ENCODE data around the gene ARHGAP4.

Gene ARHGAP4

GRCh38 chrX:153968754-153969124 is 42.7 kb upstream of the ARHGAP4 start:
- Histone ChIP-seq H3K4me3 (ENCODE audit: low read depth, low read length) (peak overlapping the region; percentile 93), H3K27me3 (no peaks in the 10 kb centered on the region), H3K9me3 (no peaks in the 10 kb centered on the region), H3K36me3 (peaks cover 44% of the 10 kb centered on the region), H3K4me1 (peaks cover 3% of the 10 kb centered on the region)
- DNase-seq, result peak; percentile 55
- TF ChIP-seq CTCF (IDR thresholded peaks at IDR 0.05; ENCODE audit: low read depth, low read length), result 0 out of 2 replicates have a peak, but pooled peaks have one; percentile 10

GRCh38 chrX:153968255-153968654 is 42.2 kb upstream of the ARHGAP4 start:
- Histone ChIP-seq H3K9me3 (no peaks in the 10 kb centered on the region), H3K4me1 (peaks cover 3% of the 10 kb centered on the region; the same call in 1 of the 2 replicates), H3K36me3 (peaks cover 49% of the 10 kb centered on the region), H3K27me3 (no peaks in the 10 kb centered on the region), H3K4me3 (ENCODE audit: low read depth, low read length) (peak overlapping the region; percentile 93)
- no peak for TF ChIP-seq CTCF (IDR thresholded peaks at IDR 0.05; ENCODE audit: low read depth, low read length)
- DNase-seq, result peak; percentile 0

- Histone ChIP-seq H3K9me3 (no peaks in the 10 kb centered on the region), H3K4me3 (ENCODE audit: low read depth, low read length) (no peak overlapping the region), H3K27me3 (no peaks in the 10 kb centered on the region), H3K4me1 (peaks cover 3% of the 10 kb centered on the region; the same call in 1 of the 2 replicates), H3K36me3 (peaks cover 54% of the 10 kb centered on the region)
- no peak for TF ChIP-seq CTCF (IDR thresholded peaks at IDR 0.05; ENCODE audit: low read depth, low read length)
- DNase-seq, result peak; percentile 3
These were observed 41.6 kb upstream of the ARHGAP4 start for GRCh38 chrX:153967536-153968224.

GRCh38 chrX:153966841-153967535 is 40.9 kb upstream of the ARHGAP4 start:
- peak; percentile 5 for DNase-seq
- Histone ChIP-seq H3K9me3 (no peaks in the 10 kb centered on the region), H3K36me3 (peaks cover 61% of the 10 kb centered on the region), H3K27me3 (no peaks in the 10 kb centered on the region), H3K4me1 (peaks cover 3% of the 10 kb centered on the region; the same call in 1 of the 2 replicates), H3K4me3 (ENCODE audit: low read depth, low read length) (no peak overlapping the region)
- no peak for TF ChIP-seq CTCF (IDR thresholded peaks at IDR 0.05; ENCODE audit: low read depth, low read length)

- DNase-seq, result no peak
- Histone ChIP-seq H3K4me3 (ENCODE audit: low read depth, low read length) (no peak overlapping the region), H3K9me3 (no peaks in the 10 kb centered on the region), H3K27me3 (no peaks in the 10 kb centered on the region), H3K36me3 (peaks cover 65% of the 10 kb centered on the region), H3K4me1 (peaks cover 3% of the 10 kb centered on the region; the same call in 1 of the 2 replicates)
- no peak for TF ChIP-seq CTCF (IDR thresholded peaks at IDR 0.05; ENCODE audit: low read depth, low read length)
These were observed 40.2 kb upstream of the ARHGAP4 start for GRCh38 chrX:153966283-153966688.

- H3K9me3 ChIP-seq, result no peaks in the 10 kb centered on the region
- TF ChIP-seq CTCF (IDR thresholded peaks at IDR 0.05; ENCODE audit: low read depth, low read length), result no peak
- no peaks in the 10 kb centered on the region for H3K27me3 ChIP-seq
- peaks cover 3% of the 10 kb centered on the region; the same call in 1 of the 2 replicates for H3K4me1 ChIP-seq
- H3K36me3 ChIP-seq, result peaks cover 67% of the 10 kb centered on the region
- DNase-seq, result peak; percentile 0
- no peak overlapping the region for H3K4me3 ChIP-seq (ENCODE audit: low read depth, low read length)
These were observed 39.3 kb upstream of the ARHGAP4 start for GRCh38 chrX:153965406-153965805.
